Bronchial epithelial cell (primary cell): ENCODE data around the gene ALDH6A1. TPM values are rescaled to one million over a fixed set of nuclear protein-coding genes. Genes with fewer than 3 reads are reported as not detected.
A peak's percentile ranks its signal among the peaks of the same experiment; 100 is the strongest.

Experiments
- DNase-seq: peaks from one replicate; pipeline ENCODE4 v3.0.0-alpha.2; 2010; ENCODE audit warnings: low read depth
- FAIRE-seq: peaks from 2 replicates; lab custom pipeline; 2011; peaks lifted over from hg19 to GRCh38; lab: Jason Lieb, UNC
- H3K27me3 ChIP-seq: 2 replicates; pipeline ENCODE4 v1.5.1; 2011; ENCODE audit warnings: low read length; ENCODE audit not compliant: control insufficient read depth, insufficient read depth
- H3K36me3 ChIP-seq: 2 replicates; pipeline ENCODE4 v1.5.1; 2011; ENCODE audit warnings: low read length; ENCODE audit not compliant: control insufficient read depth, insufficient read depth
- H3K4me3 ChIP-seq: 2 replicates; pipeline ENCODE4 v1.5.1; 2011; ENCODE audit warnings: mild to moderate bottlenecking, low read depth, low read length, control low read depth
- total RNA-seq: library from RNA; depleted of rRNA; stranded (reverse); fragments of >200 nt; gene quantifications from 2 replicates; pipeline ENCODE4 v1.2.1, GENCODE V29; 2014
- TF ChIP-seq, protein P1 (sequence below): IDR thresholded peaks from 2 replicates; pipeline ENCODE4 v1.5.1; 2011; ENCODE audit warnings: mild to moderate bottlenecking, moderate library complexity, low read length, control low read depth, inconsistent platforms; ENCODE audit not compliant: insufficient read depth, severe bottlenecking

Gene ALDH6A1
- total RNA-seq, 1 donor from 2014 or later, result 22.1 TPM

DNA sequence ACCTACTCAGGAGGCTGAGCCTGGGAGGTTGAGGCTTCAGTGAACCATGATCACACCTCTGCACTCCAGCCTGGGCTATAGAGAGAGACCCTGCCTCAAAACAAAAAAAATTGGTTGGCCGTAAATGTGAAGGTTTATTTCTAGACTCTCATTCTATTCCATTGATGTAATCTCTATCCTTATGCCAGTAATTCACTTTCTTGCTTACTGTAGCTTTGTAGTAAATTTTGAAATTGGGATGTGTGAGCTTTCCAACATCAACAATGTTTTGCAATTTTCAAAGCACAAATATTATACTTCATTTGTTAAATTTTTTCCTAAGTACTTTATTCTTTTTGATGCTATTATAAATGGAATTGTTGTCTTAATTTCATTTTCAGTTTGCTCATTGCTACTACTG, 25.1 kb upstream of the ALDH6A1 start:
- Histone ChIP-seq H3K36me3 (no peaks in the 10 kb centered on the region), H3K27me3 (no peaks in the 10 kb centered on the region), H3K4me3 (no peak overlapping the region)
- DNase-seq, result no peak
- TF ChIP-seq, protein P1, sequence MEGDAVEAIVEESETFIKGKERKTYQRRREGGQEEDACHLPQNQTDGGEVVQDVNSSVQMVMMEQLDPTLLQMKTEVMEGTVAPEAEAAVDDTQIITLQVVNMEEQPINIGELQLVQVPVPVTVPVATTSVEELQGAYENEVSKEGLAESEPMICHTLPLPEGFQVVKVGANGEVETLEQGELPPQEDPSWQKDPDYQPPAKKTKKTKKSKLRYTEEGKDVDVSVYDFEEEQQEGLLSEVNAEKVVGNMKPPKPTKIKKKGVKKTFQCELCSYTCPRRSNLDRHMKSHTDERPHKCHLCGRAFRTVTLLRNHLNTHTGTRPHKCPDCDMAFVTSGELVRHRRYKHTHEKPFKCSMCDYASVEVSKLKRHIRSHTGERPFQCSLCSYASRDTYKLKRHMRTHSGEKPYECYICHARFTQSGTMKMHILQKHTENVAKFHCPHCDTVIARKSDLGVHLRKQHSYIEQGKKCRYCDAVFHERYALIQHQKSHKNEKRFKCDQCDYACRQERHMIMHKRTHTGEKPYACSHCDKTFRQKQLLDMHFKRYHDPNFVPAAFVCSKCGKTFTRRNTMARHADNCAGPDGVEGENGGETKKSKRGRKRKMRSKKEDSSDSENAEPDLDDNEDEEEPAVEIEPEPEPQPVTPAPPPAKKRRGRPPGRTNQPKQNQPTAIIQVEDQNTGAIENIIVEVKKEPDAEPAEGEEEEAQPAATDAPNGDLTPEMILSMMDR, result no peak
- FAIRE-seq, result no peak

DNA sequence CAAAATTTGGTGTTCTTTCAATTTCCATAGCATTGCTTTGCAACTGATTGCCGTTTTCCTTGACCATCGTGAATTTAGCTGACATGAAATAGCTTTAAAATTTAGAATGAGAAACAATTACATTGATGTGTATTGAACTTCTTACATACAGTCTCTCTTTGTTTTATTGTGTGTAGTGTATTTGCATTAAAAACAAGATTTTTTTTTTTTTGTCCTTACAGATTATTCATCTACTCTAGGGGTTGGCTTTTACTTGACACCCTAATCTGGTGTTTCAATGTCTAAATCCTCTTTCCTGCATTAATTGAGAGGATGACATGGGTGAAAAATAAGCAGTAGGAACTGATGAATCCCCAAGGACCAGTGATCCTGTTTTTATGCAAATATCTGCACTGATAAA, 21.1 kb upstream of the ALDH6A1 start:
- Histone ChIP-seq H3K4me3 (no peak overlapping the region), H3K27me3 (no peaks in the 10 kb centered on the region), H3K36me3 (no peaks in the 10 kb centered on the region)
- FAIRE-seq (no peak), DNase-seq (no peak)
- TF ChIP-seq, protein P1, result no peak

DNA sequence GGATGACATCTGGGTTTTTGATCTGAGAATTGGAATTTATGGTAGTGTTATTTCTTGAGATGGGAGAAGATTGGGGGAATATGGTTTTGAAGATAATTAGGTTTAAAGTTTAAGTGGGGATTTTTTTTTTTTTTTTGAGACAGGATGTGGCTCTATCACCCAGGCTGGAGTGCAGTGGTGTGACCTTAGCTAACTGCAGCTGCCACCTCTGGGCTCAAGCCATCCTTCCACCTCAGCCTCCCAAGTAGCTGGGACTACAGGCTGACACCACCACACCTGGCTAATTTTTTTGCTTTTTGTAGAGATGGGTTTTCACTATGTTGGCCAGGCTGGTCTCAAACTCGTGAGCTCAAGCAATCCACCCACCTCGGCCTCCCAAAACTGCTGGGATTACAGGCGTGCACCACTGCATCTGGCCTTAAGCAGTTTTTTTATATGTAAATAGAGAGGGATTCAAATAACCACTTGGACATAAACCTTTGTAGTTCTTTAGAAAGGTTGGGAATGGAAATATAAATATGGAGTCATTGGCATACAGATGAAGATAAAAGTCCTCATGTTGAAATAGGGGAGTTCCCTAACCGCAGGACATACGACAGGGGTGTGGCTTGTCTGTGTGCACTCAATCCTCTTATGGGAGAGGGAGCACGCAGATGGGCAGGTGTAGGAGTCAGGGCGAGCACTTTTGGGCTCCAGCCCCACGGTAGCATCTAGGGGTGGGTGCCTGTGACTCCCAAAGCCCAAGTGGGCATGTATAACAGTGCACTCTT, 5.2 kb upstream of the ALDH6A1 start:
- no peak for FAIRE-seq
- DNase-seq, result no peak
- TF ChIP-seq, protein P1, result no peak

DNA sequence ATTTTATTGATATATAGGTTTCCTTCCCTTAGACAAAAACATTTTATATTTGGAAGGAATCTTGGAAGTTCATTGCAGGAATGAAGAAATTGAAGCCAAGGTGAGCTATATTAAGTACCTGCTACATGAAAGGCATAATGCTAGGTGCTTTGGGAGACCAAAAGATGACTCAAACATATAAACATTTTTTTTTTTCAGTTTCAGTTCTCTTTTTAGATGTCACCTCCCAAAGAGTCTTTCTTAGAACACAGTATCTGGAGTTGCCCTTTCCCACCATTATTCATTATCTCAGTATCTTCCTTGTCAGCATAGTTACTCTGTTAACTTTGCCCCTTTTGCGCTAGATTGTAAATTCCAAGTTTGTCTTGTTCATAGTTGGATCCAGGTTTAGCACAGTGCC, 1.6 kb upstream of the ALDH6A1 start:
- Histone ChIP-seq H3K36me3 (no peaks in the 10 kb centered on the region), H3K27me3 (no peaks in the 10 kb centered on the region), H3K4me3 (no peak overlapping the region)
- TF ChIP-seq, protein P1, result no peak
- DNase-seq, result no peak
- FAIRE-seq, result no peak

More for the DNA sequence above, 5.2 kb upstream of the ALDH6A1 start:
- H3K27me3 ChIP-seq, result no peaks in the 10 kb centered on the region
- no peak overlapping the region for H3K4me3 ChIP-seq
- H3K36me3 ChIP-seq, result no peaks in the 10 kb centered on the region

DNA sequence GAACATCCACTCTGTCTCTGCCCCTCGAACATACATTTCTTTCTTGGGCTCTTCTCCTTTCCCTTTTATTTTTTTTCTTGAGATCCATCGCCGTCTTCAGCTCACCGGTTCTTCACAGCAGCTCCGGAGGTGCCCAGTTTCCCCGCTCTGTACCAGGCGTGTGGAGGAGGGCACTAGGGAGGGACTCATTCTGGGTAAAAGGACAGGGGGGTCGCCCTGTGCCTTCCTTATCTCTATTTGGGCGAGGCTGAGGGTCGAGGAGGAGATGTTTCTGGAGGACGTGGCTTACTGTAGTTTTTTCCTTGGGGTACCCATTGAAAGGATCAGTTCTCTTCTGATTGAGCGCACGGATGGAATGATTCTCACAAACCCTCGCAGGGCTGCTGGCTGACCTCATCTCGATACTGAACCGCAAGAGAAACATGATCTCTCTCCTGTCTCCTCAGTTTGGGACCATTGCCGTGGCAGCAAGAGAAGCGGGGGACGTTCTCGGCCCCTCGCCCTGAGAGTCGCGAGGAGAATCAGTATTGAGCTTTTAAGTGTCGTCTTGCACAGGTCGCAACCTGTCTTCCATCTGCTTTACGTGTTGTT, 889 bp upstream of the ALDH6A1 start:
- TF ChIP-seq, protein P1, result no peak
- DNase-seq, result peak; percentile 43
- no peak for FAIRE-seq
- H3K27me3 ChIP-seq, result no peaks in the 10 kb centered on the region
- H3K4me3 ChIP-seq, result peak overlapping the region; percentile 80
- no peaks in the 10 kb centered on the region for H3K36me3 ChIP-seq
